DMS 273 (cell line): ENCODE data around the gene GPSM3.
"Not testable (repeated sequence)": the region's sequence is repeated elsewhere in the genome, so short reads cannot be mapped to it uniquely, and the experiment has no call there.

Source experiments
- DNase-seq: peaks from one replicate; lab custom pipeline; 2025; ENCODE audit not compliant: unreplicated experiment; lab: John Stamatoyannopoulos, UW

GPSM3 gene

DNA sequence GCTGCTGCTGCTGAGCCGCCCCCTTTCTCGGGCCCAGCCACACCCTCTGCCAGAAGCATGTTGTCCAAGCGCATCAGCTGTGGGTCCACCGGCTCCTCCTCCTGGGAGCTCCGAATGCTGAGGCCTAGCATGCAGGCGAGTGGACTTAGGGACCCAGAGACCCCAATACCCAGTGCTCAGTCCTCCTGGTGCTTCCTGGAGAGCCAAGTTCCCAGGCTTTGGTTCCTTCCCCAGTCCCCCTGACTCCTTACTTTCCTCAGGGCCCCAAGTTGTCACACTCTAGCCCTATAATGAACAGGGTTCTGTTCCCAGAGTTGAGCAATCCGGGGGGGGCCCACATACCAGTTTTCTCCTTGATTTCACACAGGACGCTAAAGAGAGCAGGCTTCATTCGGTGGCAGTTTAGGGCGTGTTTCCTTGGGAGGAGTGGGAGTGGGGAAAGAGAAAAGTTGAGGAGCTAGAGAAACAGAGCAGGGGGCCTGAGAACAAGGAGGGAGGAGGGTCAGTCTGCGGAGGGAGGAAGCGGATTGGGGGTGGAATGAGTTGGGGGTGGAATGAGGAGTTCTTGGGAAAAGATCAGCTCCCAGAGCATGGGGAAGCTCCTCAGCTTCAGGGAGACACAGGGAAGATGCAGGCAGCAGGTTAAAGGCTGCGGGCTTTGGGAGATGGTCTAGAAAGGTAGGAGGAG is 3.9 kb downstream of the GPSM3 start:
- no peak for DNase-seq

DNA sequence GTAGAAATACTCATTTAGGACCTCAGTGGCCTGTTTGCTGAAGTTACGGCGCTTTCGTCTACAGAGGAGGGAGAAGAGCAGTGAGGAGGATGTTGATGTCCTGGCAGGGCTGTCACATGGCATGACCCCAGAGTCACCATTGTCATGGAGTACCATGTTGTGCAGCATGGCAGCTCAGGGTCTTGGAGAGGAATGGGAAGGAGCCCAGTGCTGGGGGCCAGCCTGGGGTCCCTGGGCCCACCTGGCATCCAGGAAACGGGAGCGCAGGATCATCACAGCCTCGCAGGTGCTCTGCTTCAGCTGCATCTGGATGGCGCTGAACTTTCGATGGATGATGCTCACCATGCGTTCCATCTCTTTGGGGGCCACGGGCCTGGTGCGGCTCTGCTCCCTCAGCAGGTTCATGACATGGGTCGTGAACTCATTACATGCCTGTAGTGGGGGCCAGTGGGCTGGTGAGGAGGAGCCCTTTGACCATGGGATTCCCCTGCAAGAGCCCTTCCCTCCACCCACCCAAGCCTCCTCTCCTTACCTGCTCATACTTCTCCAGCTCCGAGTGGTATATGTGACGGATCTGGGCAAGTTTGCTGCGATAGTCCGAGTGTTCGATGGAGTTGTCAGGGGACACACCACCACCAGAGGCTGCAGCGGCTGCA is 4.6 kb downstream of the GPSM3 start:
- not testable (repeated sequence) for DNase-seq

DNA sequence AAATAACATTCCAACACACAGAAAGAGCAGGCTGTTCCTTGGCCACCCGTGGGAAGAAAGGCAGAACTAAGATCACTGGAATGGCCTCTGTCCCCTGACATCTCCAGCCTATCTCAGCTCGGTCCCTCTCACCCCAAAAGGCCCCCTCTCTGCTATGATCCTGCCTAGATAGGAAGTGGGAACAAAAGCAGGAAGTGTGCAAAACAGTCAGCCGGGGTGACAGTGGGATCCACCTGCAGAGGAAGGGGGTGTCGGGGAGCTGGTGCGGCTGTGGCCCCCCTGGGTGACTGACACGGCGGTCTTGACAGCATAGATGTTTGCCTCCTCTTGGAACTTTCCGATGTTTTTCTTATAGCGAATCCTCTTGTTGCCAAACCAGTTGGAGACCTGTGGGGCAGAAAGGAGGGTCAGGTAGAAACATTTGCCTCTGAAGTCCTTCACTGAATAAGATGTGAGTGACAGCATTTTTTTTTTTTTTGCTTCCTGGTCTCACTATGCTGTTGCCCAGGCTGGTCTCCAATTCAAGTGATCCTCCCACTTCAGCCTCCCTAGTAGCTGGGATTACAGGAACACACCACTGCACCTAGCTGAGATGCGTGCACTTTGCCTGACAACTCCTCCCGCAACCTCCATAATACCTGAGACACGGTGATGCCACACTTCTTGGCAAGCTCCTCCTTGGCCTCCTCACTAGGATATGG is 5.3 kb downstream of the GPSM3 start:
- DNase-seq = no peak

DNA sequence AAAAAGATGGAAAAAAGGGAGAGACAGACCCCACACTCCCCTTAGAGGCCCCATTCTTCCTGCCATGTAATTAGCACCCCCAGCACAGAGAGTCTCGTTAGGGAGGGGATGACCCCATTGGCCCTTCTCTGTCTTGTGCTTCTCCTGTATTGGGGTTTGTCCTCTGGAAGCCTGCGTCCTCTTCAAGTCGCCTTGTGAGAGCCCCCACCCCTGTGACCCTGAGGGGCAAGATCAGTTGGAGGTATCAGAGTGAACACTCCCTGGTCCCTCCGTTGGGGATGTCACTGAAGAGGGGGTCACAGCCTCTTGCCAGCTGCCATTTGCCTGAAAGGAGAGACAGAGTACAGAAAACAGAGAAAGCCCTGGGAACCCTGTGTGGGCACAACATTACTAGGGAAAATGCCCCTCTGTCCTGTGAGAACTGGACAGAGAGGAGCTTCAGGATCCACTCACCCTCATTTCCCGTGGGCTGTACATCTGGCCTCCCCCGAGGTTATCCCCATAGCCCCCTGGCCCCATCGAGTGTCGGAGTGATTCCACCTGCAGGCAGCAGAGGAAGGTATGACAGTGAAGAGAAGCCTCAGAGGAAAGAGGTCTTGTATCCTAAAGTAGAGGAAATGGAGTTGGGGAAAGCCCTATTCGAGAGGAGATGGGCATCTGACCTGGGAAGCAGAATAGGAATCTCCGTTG is 6.1 kb downstream of the GPSM3 start:
- DNase-seq = not testable (repeated sequence)

DNA sequence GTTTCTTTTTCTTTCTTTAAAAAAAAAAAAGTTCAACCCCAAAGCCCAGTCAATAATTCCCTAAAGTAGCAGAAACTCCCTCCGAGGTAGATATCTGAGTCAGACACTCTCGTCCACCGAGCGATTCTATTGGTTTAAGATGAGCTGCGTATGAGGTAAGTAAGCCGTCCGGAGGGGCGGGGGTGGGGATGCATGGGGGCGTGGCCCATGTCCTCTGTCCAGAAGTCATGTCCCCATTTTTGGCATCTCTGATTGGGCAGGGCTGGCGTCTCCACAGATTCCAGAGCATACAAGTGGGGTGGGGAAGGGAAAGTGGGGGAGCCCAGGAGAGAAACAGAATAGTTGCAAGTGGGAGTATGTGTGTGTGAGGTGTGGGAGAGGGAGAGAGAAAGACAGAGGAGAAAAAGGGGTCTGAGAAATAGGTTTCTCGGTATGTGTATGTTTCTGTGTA is 6.7 kb downstream of the GPSM3 start:
- DNase-seq = not testable (repeated sequence)

DNA sequence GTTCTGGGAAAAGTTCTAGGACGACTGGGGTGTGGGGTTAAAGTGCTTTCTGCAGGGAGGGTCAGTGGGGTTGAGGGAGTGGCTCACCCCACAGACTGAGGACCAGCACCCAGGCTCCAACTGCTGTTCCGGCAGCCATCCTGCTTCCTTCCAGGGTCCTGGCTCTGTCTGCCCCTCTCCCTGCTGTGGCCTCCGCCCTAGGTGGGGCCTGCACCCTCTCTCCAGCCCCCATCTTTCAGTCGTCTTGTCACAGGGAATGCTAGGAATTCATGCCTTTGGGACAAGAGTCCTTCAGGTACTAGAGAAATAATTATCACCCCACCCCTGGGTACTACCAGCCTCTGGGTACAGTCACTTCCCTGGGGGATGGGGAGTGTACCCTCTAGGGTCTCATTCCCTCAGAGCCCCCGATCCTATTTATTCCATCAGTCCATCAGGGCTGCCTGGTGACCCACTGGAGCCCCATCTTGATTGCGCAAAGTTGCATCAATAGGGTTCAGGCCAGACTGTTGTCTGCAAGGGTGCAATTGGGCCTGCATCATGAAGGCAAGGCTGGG is 8.3 kb downstream of the GPSM3 start, which contains the start of gene AGER:
TSS of gene AGER (minus strand) at position 170 of the 557 bp plus-strand sequence. CDS start at position 139, 31 bp downstream.
- no peak for DNase-seq

DNA sequence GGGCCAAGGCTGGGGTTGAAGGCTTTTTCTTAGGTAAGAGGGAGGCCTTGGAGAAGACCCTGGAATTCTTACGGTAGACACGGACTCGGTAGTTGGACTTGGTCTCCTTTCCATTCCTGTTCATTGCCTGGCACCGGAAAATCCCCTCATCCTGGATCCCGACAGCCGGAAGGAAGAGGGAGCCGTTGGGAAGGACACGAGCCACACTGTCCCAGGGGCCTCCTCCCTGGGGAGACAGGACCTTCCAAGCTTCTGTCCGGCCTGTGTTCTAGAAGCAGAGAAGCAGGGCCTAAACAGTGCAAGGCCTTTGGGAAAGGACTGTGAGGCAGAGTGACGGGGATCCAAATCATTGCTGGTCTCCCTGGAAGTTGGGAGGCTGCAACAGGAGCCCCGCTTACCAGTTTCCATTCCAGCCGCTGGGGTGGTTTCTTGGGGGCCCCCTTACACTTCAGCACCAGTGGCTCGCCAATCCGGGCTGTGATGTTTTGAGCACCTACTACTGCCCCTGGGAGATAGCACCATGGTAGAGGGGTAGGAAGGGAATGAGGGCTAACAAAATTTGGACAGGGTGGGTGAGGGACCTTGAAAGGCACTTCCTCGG is 8.9 kb downstream of the GPSM3 start:
- no peak for DNase-seq

DNA sequence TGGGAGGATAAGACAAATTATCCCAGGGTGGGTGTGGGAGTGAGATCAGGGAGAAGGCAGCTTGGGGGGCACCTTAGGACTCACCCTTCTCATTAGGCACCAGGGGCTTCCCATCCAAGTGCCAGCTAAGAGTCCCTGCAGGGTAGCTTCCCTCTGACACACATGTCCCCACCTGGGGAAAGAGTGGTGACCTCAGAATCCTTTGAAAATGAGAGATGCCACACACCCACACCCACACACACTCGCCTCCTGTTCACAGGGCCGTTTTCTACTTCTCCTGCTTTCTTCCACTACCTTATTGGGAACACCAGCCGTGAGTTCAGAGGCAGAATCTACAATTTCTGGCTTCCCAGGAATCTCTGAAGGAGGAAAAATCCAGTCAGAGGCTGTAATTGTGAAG is 9.4 kb downstream of the GPSM3 start:
- no peak for DNase-seq

DNA sequence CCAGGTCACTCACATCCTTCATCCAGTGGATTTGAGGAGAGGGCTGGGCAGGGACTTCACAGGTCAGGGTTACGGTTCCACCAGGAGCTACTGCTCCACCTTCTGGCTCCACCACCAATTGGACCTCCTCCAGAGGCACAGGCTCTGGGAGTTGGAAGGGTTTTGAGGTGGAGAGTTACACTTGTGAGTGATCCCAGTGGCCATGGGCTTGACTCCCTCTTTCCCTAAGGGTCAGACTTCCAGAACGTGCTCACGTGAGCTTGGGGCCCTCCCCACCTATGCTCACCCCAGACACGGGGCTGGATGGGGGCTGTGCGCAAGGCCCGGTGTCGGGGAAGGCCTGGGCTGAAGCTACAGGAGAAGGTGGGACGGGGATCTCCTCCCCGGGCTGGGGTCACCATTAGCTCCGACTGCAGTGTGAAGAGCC is 9.9 kb downstream of the GPSM3 start:
- no peak for DNase-seq

DNA sequence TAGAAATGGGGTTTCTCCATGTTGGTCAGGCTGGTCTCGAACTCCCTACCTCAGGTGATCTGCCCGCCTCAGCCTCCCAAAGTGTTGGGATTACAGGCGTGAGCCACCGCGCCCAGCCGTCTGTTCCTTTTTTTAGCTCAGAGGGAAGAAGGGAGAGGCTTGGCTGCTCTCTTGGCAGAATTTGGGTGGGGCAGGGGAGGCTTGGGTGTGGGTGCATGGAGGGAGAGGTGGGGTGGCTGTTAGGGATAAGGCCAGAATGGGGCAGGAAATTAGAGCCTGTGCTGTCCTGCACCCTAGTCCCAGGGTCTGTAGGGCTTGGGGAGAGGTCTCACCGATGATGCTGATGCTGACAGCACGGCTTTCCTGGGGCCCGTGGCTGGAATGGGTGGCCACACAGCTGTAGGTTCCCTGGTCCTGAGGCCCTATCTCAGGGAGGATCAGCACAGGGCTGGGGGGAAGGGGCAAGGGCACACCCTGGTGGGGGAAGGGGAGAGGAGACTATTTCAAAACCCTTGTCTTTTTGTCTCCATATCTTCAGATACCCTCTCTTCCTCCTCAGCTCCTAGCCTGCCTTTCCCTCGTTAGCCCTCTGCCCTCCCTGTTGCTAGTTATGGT is 10.4 kb downstream of the GPSM3 start:
- DNase-seq = no peak

DNA sequence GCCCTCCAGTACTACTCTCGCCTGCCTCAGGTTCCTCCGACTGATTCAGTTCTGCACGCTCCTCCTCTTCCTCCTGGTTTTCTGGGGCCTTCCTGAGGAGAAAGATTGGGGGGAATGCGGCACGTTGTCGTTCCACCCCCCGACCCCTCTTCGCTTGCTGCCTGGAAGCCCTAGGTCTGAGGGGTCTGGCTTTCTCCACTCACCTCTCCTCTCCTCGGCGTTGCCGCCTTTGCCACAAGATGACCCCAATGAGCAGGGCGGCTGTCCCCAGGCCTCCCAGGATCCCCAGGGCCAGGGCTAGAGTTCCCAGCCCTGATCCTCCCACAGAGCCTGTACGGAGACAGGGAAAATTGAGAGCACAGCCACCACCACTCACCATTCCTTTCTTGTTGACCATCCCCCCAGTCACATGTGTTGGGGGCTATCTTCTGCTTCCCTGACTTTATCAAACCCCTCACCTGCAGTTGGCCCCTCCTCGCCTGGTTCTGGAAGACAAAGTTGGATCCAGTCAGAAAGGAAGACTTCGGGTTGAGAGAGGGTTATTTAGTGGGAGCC is 11.2 kb downstream of the GPSM3 start:
- DNase-seq = no peak

DNA sequence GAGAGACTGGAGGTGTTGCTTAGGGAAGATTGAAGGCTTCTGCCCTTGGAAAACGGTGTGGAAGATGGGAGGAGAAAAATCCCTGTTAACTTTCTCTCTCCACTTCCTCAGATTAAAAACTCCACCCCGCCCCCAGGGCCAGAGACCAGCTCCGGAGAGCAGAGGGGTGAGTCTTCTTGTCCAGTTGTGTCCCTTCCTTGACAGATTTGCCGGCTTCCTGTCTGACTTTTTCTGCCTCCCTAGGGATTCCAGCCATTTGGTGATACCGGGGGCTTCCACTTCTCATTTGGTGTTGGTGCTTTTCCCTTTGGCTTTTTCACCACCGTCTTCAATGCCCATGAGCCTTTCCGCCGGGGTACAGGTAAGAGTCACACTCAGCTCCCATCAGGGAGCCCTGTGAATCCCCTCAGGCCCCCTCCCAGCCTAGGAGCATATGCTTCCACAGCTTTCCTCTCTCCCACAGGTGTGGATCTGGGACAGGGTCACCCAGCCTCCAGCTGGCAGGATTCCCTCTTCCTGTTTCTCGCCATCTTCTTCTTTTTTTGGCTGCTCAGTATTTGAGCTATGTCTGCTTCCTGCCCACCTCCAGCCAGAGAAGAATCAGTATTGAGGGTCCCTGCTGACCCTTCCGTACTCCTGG is 12.6 kb downstream of the GPSM3 start:
- DNase-seq = no peak

DNA sequence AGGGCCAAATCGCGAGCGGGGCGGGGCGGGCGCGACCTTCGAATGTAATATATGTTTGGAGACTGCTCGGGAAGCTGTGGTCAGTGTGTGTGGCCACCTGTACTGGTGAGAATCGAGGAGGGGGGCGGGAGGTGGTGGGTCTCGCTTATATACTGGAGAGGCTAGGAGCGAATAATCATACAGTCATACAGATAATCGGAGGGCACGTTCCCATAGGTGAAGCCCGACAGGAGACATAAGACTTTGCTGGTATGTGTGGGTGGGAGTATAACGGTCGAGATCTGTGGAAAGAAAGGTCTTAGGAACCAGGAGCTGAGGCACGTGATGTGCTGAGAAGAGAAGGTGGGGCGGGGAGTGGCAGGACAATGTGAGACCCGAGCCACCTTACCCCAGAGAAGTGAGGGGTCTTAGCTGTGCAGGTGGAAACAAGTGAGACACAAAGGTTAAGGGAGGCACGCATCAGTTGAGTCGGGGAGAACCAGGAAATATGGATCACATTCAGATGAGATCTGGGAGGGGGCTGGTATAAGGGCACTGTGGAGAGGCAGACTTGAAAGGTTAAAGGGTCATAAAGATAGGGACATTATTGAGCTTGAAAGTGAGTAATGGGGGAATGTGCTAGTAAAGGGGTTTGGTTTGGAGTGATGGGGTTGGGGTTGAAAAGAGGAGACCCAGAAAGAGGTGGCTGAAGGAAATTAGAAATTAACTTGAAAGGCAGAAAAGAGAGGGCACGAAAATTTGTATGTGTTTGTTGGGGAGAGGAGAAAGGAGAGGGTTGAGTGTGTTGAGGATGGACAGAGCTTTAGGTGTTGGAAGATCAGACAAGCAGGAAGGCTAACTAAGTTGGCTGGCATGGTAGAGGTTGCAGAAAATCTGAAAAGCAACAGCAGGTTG is 13.6 kb downstream of the GPSM3 start:
- peak; percentile 52 for DNase-seq

DNA sequence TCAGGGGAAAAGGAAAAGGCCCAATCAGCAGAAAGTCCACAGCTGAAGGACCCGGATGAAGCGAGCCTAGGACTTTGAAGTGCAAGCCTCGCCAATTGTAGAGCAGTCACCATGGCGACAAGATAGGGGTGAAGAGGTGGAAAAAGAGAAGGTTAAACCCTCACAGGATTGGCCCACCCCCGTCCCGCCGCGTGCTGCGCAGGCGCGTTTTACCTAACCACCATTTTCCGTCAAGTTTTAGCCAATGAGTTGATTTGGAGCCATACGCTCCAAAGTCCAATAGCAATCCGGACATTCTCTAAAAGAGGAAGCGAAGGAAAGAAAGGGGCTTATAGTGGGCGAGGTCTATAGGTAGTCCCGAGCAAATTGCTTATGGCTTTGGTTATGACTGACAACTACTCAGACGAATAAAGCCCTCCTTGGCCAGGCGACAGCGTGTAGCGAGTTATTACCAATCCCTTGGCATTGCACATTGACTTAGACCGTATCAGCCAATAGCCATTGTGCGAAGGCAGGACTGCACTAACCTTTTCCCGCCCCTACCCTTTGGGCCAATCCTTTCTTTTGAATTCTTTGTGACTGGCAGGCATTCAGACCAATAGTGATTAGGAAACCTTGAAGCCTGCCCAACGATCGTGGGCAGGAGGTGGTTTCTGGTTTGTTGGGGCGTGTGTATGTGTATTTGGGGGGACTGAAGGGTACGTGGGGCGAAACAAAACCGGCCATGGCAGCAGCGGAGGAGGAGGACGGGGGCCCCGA is 14.5 kb downstream of the GPSM3 start, which contains the start of gene RNF5:
TSS of gene RNF5 (plus strand) at position 618 of the 759 bp plus-strand sequence. CDS start at position 725, 107 bp downstream.
- peak; percentile 100 for DNase-seq

DNA sequence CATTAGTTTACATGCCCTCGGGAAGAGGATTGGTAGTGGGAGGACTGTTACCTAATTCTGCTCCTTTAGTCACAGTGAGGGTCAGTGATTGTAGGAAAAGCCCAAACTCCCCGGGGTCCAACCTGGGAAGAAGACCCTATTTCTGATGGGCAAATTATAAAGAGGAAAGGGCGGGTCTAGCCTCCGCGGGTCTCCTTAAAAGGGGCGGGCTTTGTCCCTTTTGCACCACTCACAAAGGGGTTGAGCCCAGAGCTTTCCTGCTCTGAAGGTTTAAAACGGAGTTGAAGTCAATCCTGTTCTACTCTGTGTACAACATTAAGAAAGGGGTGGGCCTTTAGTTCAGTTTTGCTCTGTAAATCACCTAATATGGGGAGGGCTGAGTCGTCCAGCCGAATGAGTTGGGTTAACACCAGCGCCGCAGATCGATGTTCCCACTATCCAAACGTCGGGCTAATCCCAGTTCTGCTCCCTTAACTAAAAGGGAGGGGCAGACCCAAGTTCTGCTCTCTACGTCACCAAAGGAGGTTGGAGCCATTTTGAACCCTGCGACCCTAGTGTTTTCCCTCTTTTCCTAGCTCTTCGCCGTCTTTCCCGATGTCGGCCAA is 15.2 kb downstream of the GPSM3 start:
- DNase-seq = peak; percentile 86

DNA sequence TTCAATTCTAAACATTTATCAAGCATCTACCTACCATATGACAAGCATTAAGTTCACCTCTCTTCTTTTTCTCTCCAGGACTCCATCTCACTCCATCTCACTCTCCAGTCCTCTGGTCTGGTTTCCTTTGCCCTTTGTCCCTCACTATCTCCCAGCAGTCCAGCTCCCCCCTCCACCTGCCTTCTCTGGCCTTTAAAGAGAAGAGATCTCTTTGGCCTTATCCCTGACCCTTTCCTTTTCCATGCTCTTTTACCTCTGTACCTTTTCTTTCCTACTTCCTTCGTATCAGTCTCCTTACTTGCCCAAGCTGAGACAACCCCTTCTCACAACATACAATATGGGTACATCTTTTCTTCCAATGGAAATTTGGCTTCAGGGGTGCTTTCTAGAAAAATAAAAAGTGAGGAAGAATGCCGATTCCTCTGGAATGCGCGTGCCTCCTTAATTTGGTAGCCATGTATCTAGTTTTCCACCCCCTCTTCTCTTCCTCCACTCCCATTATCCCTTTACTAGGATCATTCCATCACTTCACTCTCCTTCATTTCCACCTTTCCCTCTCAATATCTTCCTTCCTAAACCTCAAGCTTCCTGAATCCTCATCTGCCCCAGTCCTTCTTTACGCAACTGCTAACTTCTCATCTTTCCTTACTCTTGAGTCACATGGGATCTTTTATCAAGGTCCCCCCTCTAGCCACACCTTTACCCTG is 15.8 kb downstream of the GPSM3 start:
- DNase-seq = no peak
